GM19463 (cell line): Measurements from ENCODE around the gene SRP14.

Source experiments
- ATAC-seq: cut with Tn5 transposase; IDR thresholded peaks from one replicate; pipeline ENCODE4 v1.9.1; 2021; ENCODE audit warnings: mild to moderate bottlenecking, moderate library complexity; ENCODE audit not compliant: unreplicated experiment

Gene SRP14

GRCh38 chr15:39990706-39991105 is 48.3 kb downstream of the SRP14 start:
- no peak for ATAC-seq

GRCh38 chr15:39987821-39988220 is 51.2 kb downstream of the SRP14 start:
- no peak for ATAC-seq
